Choroid plexus epithelial cell (primary cell): ENCODE measurements around the gene AKR7A2.
A peak's percentile ranks its signal among the peaks of the same experiment; 100 is the strongest.
"Not testable (repeated sequence)": the region's sequence is repeated elsewhere in the genome, so short reads cannot be mapped to it uniquely, and the experiment has no call there.

Experiments
- DNase-seq: peaks from one replicate; pipeline ENCODE4 v3.0.0-alpha.2; 2010; ENCODE audit warnings: low read depth
- H3K4me3 ChIP-seq: 2 replicates; pipeline ENCODE4 v1.5.1; 2011; ENCODE audit warnings: low read depth, mild to moderate bottlenecking, control low read depth, low read length, moderate library complexity
- TF ChIP-seq, protein P1 (sequence below): conservative IDR thresholded peaks from 2 replicates; pipeline ENCODE4 v1.5.1; 2011; ENCODE audit warnings: low read depth, mild to moderate bottlenecking, control low read depth, inconsistent platforms, low read length, moderate library complexity

Gene AKR7A2

DNA sequence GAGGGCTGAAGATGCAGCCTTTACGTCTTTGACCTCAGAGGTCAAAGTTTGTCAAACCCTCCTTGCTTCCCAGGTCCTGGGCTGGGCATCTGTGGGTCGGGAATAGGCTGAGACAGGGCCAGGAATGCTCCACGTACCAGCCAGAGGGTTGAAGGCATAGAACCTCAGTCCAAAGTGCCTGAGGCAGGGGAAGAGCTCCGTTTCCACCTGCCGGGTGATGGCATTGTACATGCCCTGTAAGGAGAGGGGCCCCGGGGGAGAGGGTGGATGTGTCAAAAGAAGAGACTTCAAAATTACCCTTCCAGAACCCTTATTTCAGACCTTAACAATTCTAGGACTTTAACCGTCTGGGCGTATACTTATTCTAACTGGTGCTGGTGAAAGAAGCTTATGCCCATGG lies 27.1 kb downstream of the AKR7A2 start:
- TF ChIP-seq, protein P1, sequence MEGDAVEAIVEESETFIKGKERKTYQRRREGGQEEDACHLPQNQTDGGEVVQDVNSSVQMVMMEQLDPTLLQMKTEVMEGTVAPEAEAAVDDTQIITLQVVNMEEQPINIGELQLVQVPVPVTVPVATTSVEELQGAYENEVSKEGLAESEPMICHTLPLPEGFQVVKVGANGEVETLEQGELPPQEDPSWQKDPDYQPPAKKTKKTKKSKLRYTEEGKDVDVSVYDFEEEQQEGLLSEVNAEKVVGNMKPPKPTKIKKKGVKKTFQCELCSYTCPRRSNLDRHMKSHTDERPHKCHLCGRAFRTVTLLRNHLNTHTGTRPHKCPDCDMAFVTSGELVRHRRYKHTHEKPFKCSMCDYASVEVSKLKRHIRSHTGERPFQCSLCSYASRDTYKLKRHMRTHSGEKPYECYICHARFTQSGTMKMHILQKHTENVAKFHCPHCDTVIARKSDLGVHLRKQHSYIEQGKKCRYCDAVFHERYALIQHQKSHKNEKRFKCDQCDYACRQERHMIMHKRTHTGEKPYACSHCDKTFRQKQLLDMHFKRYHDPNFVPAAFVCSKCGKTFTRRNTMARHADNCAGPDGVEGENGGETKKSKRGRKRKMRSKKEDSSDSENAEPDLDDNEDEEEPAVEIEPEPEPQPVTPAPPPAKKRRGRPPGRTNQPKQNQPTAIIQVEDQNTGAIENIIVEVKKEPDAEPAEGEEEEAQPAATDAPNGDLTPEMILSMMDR: no peak
- no peak for DNase-seq
- H3K4me3 ChIP-seq: no peak overlapping the region

DNA sequence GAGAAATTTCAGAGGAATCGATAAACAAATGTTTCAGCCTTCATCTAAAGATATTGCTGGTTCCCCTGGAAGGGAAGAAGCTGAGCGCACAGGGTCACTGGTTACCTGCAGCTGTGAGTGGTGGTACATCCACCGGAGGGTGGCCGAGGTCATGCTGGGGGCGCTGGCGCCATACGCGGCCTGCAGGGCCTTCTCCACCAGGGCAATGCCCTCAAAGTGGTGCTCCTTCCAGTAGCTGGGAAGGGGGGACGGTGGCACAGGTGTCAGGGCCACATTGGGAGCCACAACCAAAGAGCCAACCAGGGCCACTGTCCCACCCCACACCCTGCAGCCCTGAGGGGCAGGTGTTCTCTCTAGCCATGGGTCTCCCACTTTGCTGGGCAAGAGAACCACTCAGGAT lies 28.1 kb downstream of the AKR7A2 start:
- DNase-seq: no peak
- no peak overlapping the region for H3K4me3 ChIP-seq
- TF ChIP-seq, protein P1: no peak

DNA sequence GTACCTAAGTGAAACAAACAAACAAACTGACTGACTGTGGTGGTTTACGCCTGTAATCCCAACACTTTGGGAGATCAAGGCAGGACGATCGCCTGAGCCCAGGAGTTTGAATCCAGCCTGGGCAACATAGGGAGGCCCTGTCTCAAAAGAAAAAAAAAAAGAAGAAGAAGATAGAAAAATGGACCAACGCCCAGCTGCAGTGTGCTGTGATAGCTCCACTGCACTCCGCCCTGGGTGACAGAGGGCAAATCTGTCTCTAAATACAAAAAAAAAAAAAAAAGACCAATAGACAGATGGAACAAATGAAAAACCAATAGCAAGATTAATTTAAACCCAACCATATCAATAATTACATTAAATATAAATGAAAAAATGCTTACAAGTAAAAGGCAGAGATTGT lies 37.3 kb downstream of the AKR7A2 start:
- H3K4me3 ChIP-seq: no peak overlapping the region
- TF ChIP-seq, protein P1: no peak
- DNase-seq: no peak

DNA sequence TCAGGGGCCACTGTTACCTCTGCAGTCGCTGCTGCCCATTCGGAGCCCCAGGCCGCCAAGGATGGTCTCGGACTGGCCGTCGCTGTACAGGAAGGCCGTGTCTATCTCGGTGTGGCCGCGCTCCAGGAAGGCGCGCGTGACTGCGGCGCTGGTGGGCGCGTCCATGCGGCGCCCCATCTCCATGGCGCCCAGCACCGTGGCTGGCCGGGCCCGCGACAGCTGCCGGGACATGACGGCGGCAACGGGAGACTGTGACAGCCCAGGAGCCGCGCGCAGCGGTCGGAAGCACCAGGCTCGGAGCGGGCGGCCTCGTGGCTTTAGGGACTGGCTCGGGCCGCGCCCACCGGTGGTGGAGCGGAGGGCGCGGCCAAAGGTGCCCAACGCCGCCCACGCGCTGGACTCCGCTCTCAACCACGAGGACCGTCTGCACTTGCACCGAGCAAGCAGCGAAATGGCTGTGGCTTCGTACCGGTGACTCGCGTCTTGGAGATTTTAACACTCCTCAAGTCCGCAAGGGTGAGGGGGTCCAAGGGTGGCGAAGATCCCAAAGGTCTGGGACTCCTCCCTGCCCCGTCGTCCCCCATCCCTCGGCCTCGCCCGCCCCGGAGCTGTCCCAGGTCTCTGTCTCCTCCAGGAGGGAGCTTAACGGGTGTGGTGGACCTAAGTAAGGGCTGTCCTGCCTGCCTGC lies 38.0 kb downstream of the AKR7A2 start:
- not testable (repeated sequence) for DNase-seq
- H3K4me3 ChIP-seq: peak overlapping the region; percentile 27

DNA sequence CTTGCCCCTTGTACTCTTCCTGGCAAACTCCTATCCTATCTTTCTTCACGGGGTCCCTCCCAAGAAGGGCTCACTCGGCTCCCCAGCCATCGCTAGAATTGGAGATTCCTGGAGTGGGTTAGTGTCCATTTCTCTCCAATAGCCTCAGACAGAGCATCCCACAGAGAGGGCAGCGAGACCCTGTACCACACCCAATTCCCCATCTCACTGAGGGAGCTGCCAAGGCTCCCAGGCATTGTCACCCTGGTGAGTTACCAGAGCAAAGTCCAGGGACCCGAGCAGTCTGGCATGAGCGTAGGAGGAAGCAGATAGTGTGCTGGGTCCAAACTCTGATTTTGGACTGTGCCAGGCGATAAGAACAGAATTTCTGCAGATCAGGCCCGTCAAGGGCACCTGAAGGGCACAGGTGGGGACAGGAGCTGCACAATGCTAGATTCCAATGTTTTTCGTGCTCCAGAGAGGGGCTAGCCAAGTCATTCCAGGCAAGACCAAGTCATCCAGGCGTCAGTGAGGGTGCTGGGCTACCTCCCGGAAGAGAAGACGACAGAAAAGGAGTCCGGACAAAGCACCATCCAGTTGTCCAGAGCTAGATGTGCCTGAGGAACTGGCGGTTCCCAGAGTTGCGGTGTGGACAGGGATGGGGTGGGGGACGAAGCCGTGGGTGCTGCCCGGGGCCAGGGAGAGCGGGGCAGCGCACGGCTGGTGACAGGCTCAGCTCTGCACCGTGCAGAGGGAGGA lies 38.7 kb downstream of the AKR7A2 start:
- DNase-seq: no peak
- H3K4me3 ChIP-seq: no peak overlapping the region
- TF ChIP-seq, protein P1: no peak

DNA sequence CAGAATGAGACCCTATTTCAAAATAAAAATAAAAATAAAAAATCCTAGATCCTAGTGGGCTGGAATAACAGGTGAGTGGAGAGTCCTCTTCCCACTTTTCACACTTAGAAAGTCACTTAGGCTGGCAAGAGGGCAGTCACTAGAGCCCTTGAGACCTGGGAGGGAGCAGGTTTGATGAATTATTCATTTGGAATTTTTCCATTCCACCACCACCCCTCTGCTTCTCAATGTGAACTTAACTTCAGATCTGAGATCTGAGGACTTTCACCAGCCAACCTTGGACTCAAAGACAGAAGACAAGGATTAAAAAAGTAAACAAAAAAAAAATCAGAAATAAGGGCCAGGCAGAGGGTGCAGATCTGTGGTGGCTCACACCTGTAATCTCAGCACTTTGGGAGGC lies 39.9 kb downstream of the AKR7A2 start:
- TF ChIP-seq, protein P1: no peak
- DNase-seq: no peak
- H3K4me3 ChIP-seq: no peak overlapping the region

DNA sequence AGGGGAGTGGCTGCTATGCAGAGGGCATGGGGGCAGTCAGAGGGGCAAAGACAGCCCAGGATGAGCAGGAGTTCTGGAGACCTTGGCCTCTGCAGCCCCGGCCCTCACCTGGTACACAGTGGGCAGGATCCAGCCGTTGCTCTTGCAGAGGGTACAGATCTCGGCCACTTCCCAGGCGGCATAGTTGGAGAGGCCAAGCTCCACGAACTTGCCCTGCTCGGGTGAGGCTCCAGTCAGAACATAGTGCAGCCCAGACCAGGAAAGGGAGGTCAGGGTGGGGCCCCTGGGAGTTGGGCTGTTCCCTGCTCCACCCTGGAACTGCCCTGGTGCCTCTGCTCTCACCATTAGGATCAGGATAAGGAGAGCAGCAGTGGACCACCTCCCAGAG lies 41.6 kb downstream of the AKR7A2 start:
- not testable (repeated sequence) for DNase-seq, H3K4me3 ChIP-seq

DNA sequence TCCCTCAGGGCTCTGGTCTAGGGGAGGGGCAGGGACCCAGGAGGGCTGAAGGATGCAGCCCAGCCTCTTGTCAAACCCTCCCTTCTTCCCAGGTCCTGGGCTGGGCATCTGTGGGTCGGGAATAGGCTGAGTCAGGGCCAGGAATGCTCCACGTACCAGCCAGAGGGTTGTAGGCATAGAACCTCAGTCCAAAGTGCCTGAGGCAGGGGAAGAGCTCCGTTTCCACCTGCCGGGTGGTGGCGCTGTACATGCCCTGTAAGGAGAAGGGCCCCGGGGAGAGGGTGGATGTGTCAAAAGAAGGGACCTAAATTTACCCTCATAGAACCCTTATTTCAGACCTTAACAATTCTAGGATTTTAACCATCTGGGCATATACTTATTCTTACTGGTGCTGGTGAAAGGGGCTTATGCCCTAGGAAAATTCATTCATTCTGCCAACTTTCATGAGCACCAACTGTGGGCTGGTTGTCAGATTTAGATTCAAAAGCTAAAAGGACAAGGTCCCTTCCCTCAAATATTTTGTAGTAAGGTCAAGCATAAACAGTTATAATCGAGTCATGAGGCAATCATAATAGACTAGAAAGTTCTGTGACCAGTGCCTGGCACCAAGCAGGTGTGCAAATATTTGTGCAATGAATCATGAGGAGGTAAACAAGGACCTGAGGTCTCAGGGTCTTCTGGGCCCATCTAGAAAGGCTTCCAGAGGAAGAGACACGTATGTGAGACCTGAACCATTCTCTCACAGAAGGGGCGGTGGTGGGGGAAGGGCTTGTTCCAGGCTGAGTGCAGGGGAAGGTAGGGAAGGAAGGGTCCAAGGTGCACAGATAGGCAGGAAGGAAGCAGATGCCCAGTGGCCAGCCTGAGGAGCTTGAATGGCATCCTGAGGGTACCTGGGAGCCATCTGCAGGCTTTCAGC lies 42.3 kb downstream of the AKR7A2 start:
- H3K4me3 ChIP-seq, DNase-seq: not testable (repeated sequence)
